HepG2 (cell line): Measurements from ENCODE around the gene ZNF276. TPM values are rescaled to one million over a fixed set of nuclear protein-coding genes. Genes with fewer than 3 reads are reported as not detected.

Experiments used
- ATF4 ChIP-seq, 2 experiments: fragments of 450-650 bp in 1 of 2; sonication (generic) in 1 of 2; formaldehyde crosslinking; IDR thresholded peaks; 2 replicates each; pipeline versions ENCODE4 v1.5.0 to v1.8.0; 2020 to 2022; ENCODE audit warnings: mild to moderate bottlenecking in 1 of 2, missing genetic modification reagents in 1 of 2
- CEBPZ ChIP-seq: IDR thresholded peaks from 2 replicates; pipeline ENCODE4 v1.6.1; 2012; ENCODE audit warnings: low read length, improper control_type of control experiment
- E2F5 ChIP-seq: sonication (generic); formaldehyde crosslinking; conservative IDR thresholded peaks from 2 replicates; pipeline ENCODE4 v1.4.0; 2020; ENCODE audit warnings: missing genetic modification reagents
- HCFC1 ChIP-seq: fragments of 150-350 bp; IDR thresholded peaks from 2 replicates; pipeline ENCODE4 v1.6.1; 2014; ENCODE audit warnings: low read depth, low read length
- MXD3 ChIP-seq: IDR thresholded peaks from 2 replicates; pipeline ENCODE4 v1.6.1; 2016; ENCODE audit warnings: mild to moderate bottlenecking, missing biosample characterization, missing genetic modification reagents
- NR1H2 ChIP-seq: sonication (generic); formaldehyde crosslinking; IDR thresholded peaks from 2 replicates; pipeline ENCODE4 v1.8.1; 2022; ENCODE audit warnings: low read depth, missing genetic modification reagents, borderline replicate concordance
- SRSF9 ChIP-seq: fragments of 200-400 bp; formaldehyde crosslinking; IDR thresholded peaks from 2 replicates; pipeline ENCODE4 v1.6.1; 2018; ENCODE audit warnings: borderline replicate concordance, mild to moderate bottlenecking, low read depth, low read length; ENCODE audit not compliant: insufficient read depth, poor library complexity, severe bottlenecking
- TFE3 ChIP-seq: IDR thresholded peaks from 2 replicates; pipeline ENCODE4 v1.6.1; 2016
- THYN1 ChIP-seq: sonication (generic); formaldehyde crosslinking; IDR thresholded peaks from 2 replicates; pipeline ENCODE4 v1.8.1; 2023; ENCODE audit warnings: low read depth, mild to moderate bottlenecking, moderate library complexity, missing genetic modification reagents, borderline replicate concordance
- TMF1 ChIP-seq: sonication (generic); formaldehyde crosslinking; IDR thresholded peaks from 2 replicates; pipeline ENCODE4 v1.8.1; 2022; ENCODE audit warnings: low read depth, missing genetic modification reagents
- UBTF ChIP-seq: sonication (generic); formaldehyde crosslinking; IDR thresholded peaks from 2 replicates; pipeline ENCODE4 v1.4.0; 2020; ENCODE audit warnings: mild to moderate bottlenecking, missing genetic modification reagents
- ZBTB43 ChIP-seq: sonication (generic); formaldehyde crosslinking; conservative IDR thresholded peaks from 2 replicates; pipeline ENCODE4 v1.4.0; 2020; ENCODE audit warnings: missing genetic modification reagents
- ZFP82 ChIP-seq: sonication (generic); formaldehyde crosslinking; IDR thresholded peaks from 2 replicates; pipeline ENCODE4 v1.5.1; 2020; ENCODE audit warnings: mild to moderate bottlenecking, missing genetic modification reagents, borderline replicate concordance
- ZNF660 ChIP-seq: sonication (generic); formaldehyde crosslinking; IDR thresholded peaks from 2 replicates; pipeline ENCODE4 v1.5.1; 2020; ENCODE audit warnings: mild to moderate bottlenecking, low read depth, missing genetic modification reagents, borderline replicate concordance
- ZNF839 ChIP-seq: sonication (generic); formaldehyde crosslinking; IDR thresholded peaks from 2 replicates; pipeline ENCODE4 v1.4.0; 2020; ENCODE audit warnings: missing genetic modification reagents, mild to moderate bottlenecking, borderline replicate concordance
- polyA plus RNA-seq, 8 experiments: library from polyadenylated mRNA; depleted of rRNA in 3 of 8; stranded (reverse) in 7 of 8; unstranded in 1 of 8; fragments of >200 nt; fragmentation: Illumina TruSeq in 4 of 8; extraction: Trizol in 4 of 8; gene quantifications; 2 replicates each; pipeline versions ENCODE4 v1.2.1 to v1.2.3, GENCODE V29; 2011 to 2016; ENCODE audit warnings: low read depth in 4 of 8, missing spikeins in 1 of 8, mixed read lengths in 1 of 8; ENCODE audit not compliant: insufficient read depth in 1 of 8
- total RNA-seq, 5 experiments: library from RNA; depleted of rRNA; stranded (reverse); fragments of >200 nt; fragmentation: Illumina TruSeq; extraction: Trizol; gene quantifications; 2 replicates each; pipeline ENCODE4 v1.2.3, GENCODE V29; 2016; ENCODE audit warnings: low read depth in 1 of 5

The ZNF276 gene
- total and polyA plus RNA-seq, 2 of the 13 experiments (the other 11 are each of a cell fraction or from before 2014, with no cell fraction given): 17.7 to 18.0 TPM

GRCh38 chr16:89687092-89687940 lies 34.0 kb upstream of the ZNF276 start (continued):
- TF ChIP-seq ZNF660 (CRISPR knock-in tag) (peak; percentile 97; the same call in 1 of the 2 replicates), MXD3 (CRISPR knock-in tag) (peak; percentile 91), TFE3 (CRISPR knock-in tag) (peak; percentile 98), ZBTB43 (CRISPR knock-in tag) (peak; percentile 98), ATF4 (CRISPR knock-in tag; IDR thresholded peaks at IDR 0.05) (peak in 1 of 2 experiments; percentile 84; a peak in 2 of 4 replicates), ZFP82 (CRISPR knock-in tag) (no peak), UBTF (CRISPR knock-in tag) (peak; percentile 99), E2F5 (CRISPR knock-in tag) (peak; percentile 50; the same call in 1 of the 2 replicates), THYN1 (CRISPR knock-in tag) (0 out of 2 replicates have a peak, but pooled peaks have one; percentile 74), SRSF9 (no peak), TMF1 (CRISPR knock-in tag) (peak; percentile 99), HCFC1 (no peak), NR1H2 (peak; percentile 8; the same call in 1 of the 2 replicates), ZNF839 (no peak), CEBPZ (no peak)
